HepG2 (cell line): ENCODE results near the gene KAZN. TPM values are rescaled to one million over a fixed set of nuclear protein-coding genes. Genes with fewer than 3 reads are reported as not detected.

Experiments used
- ATAC-seq: fragments of 200-7000 bp; cut with Tn5 transposase; 3 replicates; pipeline ENCODE4 v1.9.1; 2020; ENCODE audit warnings: mild to moderate bottlenecking, moderate library complexity
- BruUV-seq: library from RNA; stranded (reverse); fragments of 400-500 nt; replicated peaks from 2 replicates; lab custom pipeline; 2021; lab: Mats Ljungman, UMichigan
- CTCF ChIA-PET: fragments of 300-600 bp; formaldehyde crosslinking; extraction: SDS; loops from one replicate; lab custom pipeline; 2021; ENCODE audit warnings: low total read pairs, inconsistent platforms, low intra/inter-chr PET ratio; lab: Yijun Ruan, JAX
- POLR2A ChIA-PET: fragments of 350-600 bp; sonication (Branson Sonifier 250); formaldehyde crosslinking; loops from one replicate; lab custom pipeline; 2020; ENCODE audit warnings: antibody characterized with exemption, inconsistent platforms; lab: Yijun Ruan, JAX
- DNase-seq: peaks from one replicate; pipeline ENCODE4 v3.0.0-alpha.2; 2015; ENCODE audit warnings: low spot score
- FAIRE-seq: peaks from 3 replicates; lab custom pipeline; 2011; peaks lifted over from hg19 to GRCh38; lab: Jason Lieb, UNC
- H2AFZ ChIP-seq: one replicate; pipeline ENCODE4 v1.6.1; 2011; ENCODE audit warnings: low read length, inconsistent platforms
- H3K27ac ChIP-seq: fragments of 300-600 bp; 3 replicates; pipeline ENCODE4 v1.8.0; 2011; ENCODE audit warnings: mixed run types, mild to moderate bottlenecking, mixed read lengths, low read length, inconsistent platforms; ENCODE audit not compliant: insufficient read depth; ENCODE audit errors: extremely low read length
- H3K27me3 ChIP-seq, 2 experiments: fragments of 200-600 bp in 1 of 2; 2 replicates in 1 of 2; 3 replicates in 1 of 2; pipeline versions ENCODE4 v1.6.0 to v1.8.0; 2011; ENCODE audit warnings: low read length in 2 of 2, mild to moderate bottlenecking in 2 of 2, moderate library complexity in 2 of 2, inconsistent platforms in 1 of 2; ENCODE audit not compliant: insufficient read depth in 2 of 2, control insufficient read depth in 1 of 2
- H3K36me3 ChIP-seq, 2 experiments: fragments of 200-600 bp in 1 of 2; replicated peaks in 1 of 2; 2 replicates in 1 of 2; 3 replicates in 1 of 2; pipeline versions ENCODE4 v1.5.1 to v1.8.0; 2011; ENCODE audit warnings: low read length in 2 of 2, inconsistent platforms in 1 of 2; ENCODE audit not compliant: insufficient read depth in 2 of 2, control insufficient read depth in 1 of 2
- H3K4me1 ChIP-seq: 2 replicates; pipeline ENCODE4 v1.5.1; 2012; ENCODE audit warnings: low read length, inconsistent platforms; ENCODE audit not compliant: insufficient read depth
- H3K4me2 ChIP-seq: 2 replicates; pipeline ENCODE4 v1.6.0; 2011; ENCODE audit warnings: low read depth, low read length, inconsistent platforms
- H3K4me3 ChIP-seq, 3 experiments: fragments of 200-600 bp in 1 of 3; sonication (generic), shearing (Covaris generic) in 1 of 3; replicated peaks in 1 of 3; 2 replicates each; pipeline ENCODE4 v1.5.1; 2011 to 2016; ENCODE audit warnings: low read length in 3 of 3, inconsistent platforms in 2 of 3, low read depth in 2 of 3, mild to moderate bottlenecking in 2 of 3, control low read depth in 1 of 3, mixed read lengths in 1 of 3; ENCODE audit not compliant: insufficient read depth in 1 of 3
- H3K79me2 ChIP-seq: one replicate; pipeline ENCODE4 v1.6.1; 2011; ENCODE audit warnings: low read length, inconsistent platforms; ENCODE audit not compliant: insufficient read depth
- H3K9ac ChIP-seq: 2 replicates; pipeline ENCODE4 v1.6.0; 2011; ENCODE audit warnings: mild to moderate bottlenecking, low read depth, low read length, inconsistent platforms; ENCODE audit not compliant: insufficient read depth
- H3K9me3 ChIP-seq: 2 replicates; pipeline ENCODE4 v1.5.1; 2012; ENCODE audit warnings: mild to moderate bottlenecking, low read length
- H4K20me1 ChIP-seq: 2 replicates; pipeline ENCODE4 v1.6.0; 2011; ENCODE audit warnings: inconsistent platforms, mild to moderate bottlenecking, low read length, moderate library complexity; ENCODE audit not compliant: insufficient read depth
- AHR ChIP-seq: IDR thresholded peaks from 2 replicates; pipeline ENCODE4 v1.6.1; 2018; ENCODE audit warnings: missing genetic modification reagents, missing compliant biosample characterization
- ARNT2 ChIP-seq: sonication (generic); formaldehyde crosslinking; IDR thresholded peaks from 2 replicates; pipeline ENCODE4 v1.8.0; 2022; ENCODE audit warnings: mild to moderate bottlenecking, low read depth, missing genetic modification reagents, moderate library complexity
- CSRNP2 ChIP-seq: sonication (generic); formaldehyde crosslinking; conservative IDR thresholded peaks from 2 replicates; pipeline ENCODE4 v1.8.0; 2022; ENCODE audit warnings: low read depth, missing genetic modification reagents
- FOXA1 ChIP-seq, 2 experiments: fragments of 450-650 bp in 1 of 2; sonication (generic) in 1 of 2; formaldehyde crosslinking in 1 of 2; IDR thresholded peaks; 2 replicates each; pipeline versions ENCODE4 v1.4.0 to v1.6.1; 2016 to 2020; ENCODE audit warnings: missing genetic modification reagents in 1 of 2
- HBP1 ChIP-seq: IDR thresholded peaks from 2 replicates; pipeline ENCODE4 v1.6.1; 2016; ENCODE audit warnings: low read depth, control low read depth
- NFE2L2 ChIP-seq: fragments of 150-350 bp; IDR thresholded peaks from 2 replicates; pipeline ENCODE4 v1.6.1; 2014; ENCODE audit warnings: low read length
- NFRKB ChIP-seq: fragments of 450-650 bp; IDR thresholded peaks from 2 replicates; pipeline ENCODE4 v1.6.1; 2017
- RARG ChIP-seq: sonication (generic); formaldehyde crosslinking; IDR thresholded peaks from 2 replicates; pipeline ENCODE4 v1.4.0; 2020; ENCODE audit warnings: low read depth, mild to moderate bottlenecking, missing genetic modification reagents
- SIX1 ChIP-seq: sonication (generic); formaldehyde crosslinking; IDR thresholded peaks from 2 replicates; pipeline ENCODE4 v1.4.0; 2020; ENCODE audit warnings: missing genetic modification reagents, borderline replicate concordance
- TAF1 ChIP-seq: sonication (generic); formaldehyde crosslinking; IDR thresholded peaks from 2 replicates; pipeline ENCODE4 v1.4.0; 2020; ENCODE audit warnings: missing genetic modification reagents
- ZBTB49 ChIP-seq: sonication (generic); formaldehyde crosslinking; IDR thresholded peaks from 2 replicates; pipeline ENCODE4 v1.4.0; 2020; ENCODE audit warnings: missing genetic modification reagents, borderline replicate concordance
- ZIK1 ChIP-seq: sonication (generic); formaldehyde crosslinking; IDR thresholded peaks from 2 replicates; pipeline ENCODE4 v1.5.0; 2020; ENCODE audit warnings: mild to moderate bottlenecking, low read depth, missing genetic modification reagents, borderline replicate concordance
- ZNF20 ChIP-seq: sonication (generic); formaldehyde crosslinking; IDR thresholded peaks from 2 replicates; pipeline ENCODE4 v1.4.0; 2020; ENCODE audit warnings: mild to moderate bottlenecking, moderate library complexity, missing genetic modification reagents
- ZNF331 ChIP-seq: sonication (generic); formaldehyde crosslinking; IDR thresholded peaks from 2 replicates; pipeline ENCODE4 v1.4.0; 2020; ENCODE audit warnings: missing genetic modification reagents
- ZNF7 ChIP-seq: IDR thresholded peaks from 2 replicates; pipeline ENCODE4 v1.6.1; 2016; ENCODE audit warnings: missing biosample characterization, missing genetic modification reagents
- ZSCAN29 ChIP-seq: sonication (generic); formaldehyde crosslinking; conservative IDR thresholded peaks from 2 replicates; pipeline ENCODE4 v1.4.0; 2020; ENCODE audit warnings: mild to moderate bottlenecking, missing genetic modification reagents
- WGBS: methylation state at CpG from one replicate; pipeline ENCODE4 v1.1.6; 2017; ENCODE audit warnings: low lambda C conversion rate; 5-methylcytosine and 5-hydroxymethylcytosine counted together
- in situ Hi-C: cut with HindIII; loops from 2 replicates; pipeline ENCODE4 v1.10.0; 2017; ENCODE audit warnings: low pct_unique_long_range_greater_than_20kb; ENCODE audit not compliant: extremely low pct_ligation_motif_present
- intact Hi-C: fragments of 100-400 bp; cut with micrococcal nuclease; formaldehyde crosslinking; loops from one replicate; pipeline ENCODE4 v1.10.0; 2022; ENCODE audit not compliant: unreplicated experiment
- polyA plus RNA-seq, 8 experiments: library from polyadenylated mRNA; depleted of rRNA in 3 of 8; stranded (reverse) in 7 of 8; unstranded in 1 of 8; fragments of >200 nt; fragmentation: Illumina TruSeq in 4 of 8; extraction: Trizol in 4 of 8; gene quantifications; 2 replicates each; pipeline versions ENCODE4 v1.2.1 to v1.2.3, GENCODE V29; 2011 to 2016; ENCODE audit warnings: low read depth in 4 of 8, missing spikeins in 1 of 8, mixed read lengths in 1 of 8; ENCODE audit not compliant: insufficient read depth in 1 of 8
- total RNA-seq, 5 experiments: library from RNA; depleted of rRNA; stranded (reverse); fragments of >200 nt; fragmentation: Illumina TruSeq; extraction: Trizol; gene quantifications; 2 replicates each; pipeline ENCODE4 v1.2.3, GENCODE V29; 2016; ENCODE audit warnings: low read depth in 1 of 5
- TF ChIP-seq, protein P1 (sequence below): IDR thresholded peaks from 2 replicates; pipeline ENCODE4 v1.6.1; 2016; ENCODE audit warnings: missing compliant biosample characterization, missing genetic modification reagents, borderline replicate concordance

KAZN gene
- total and polyA plus RNA-seq, 2 of the 13 experiments (the other 11 are each of a cell fraction or from before 2014, with no cell fraction given), result 10.4 to 13.5 TPM

GRCh38 chr1:14740016-14740415 lies 141.5 kb downstream of the KAZN start (continued):
- TF ChIP-seq TAF1 (CRISPR knock-in tag) (no peak), HBP1 (CRISPR knock-in tag) (no peak), CSRNP2 (no peak), ZNF7 (CRISPR knock-in tag) (no peak), RARG (CRISPR knock-in tag) (no peak), ZNF20 (CRISPR knock-in tag) (no peak), ZNF331 (CRISPR knock-in tag) (no peak)

- Histone ChIP-seq H3K4me3 (no peak overlapping the region), H3K9me3 (no peaks in the 10 kb centered on the region), H3K4me2 (no peak overlapping the region), H3K27ac (no peak overlapping the region), H3K9ac (no peak overlapping the region), H3K36me3 (no peaks in the 10 kb centered on the region), H2AFZ (no peak overlapping the region), H3K4me1 (no peaks in the 10 kb centered on the region), H3K79me2 (no peaks in the 10 kb centered on the region), H3K27me3 (peaks cover 0 to 59% of the 10 kb centered on the region in 2 experiments; a peak in 3 of 5 replicates), H4K20me1 (no peaks in the 10 kb centered on the region)
- ChIA-PET CTCF (no interaction called here), POLR2A (no interaction called here)
- no TSS peak for BruUV-seq
- in situ Hi-C loops, result no loop called here
- FAIRE-seq (no peak), ATAC-seq (no peak), DNase-seq (no peak)
- 0% methylated on average over 1 of the region's 5 CpGs for WGBS
- intact Hi-C loops, result no loop called here
- TF ChIP-seq ZIK1, result no peak
- no peak for TF ChIP-seq CSRNP2
- TF ChIP-seq AHR (CRISPR knock-in tag), result no peak
- no peak for TF ChIP-seq FOXA1 (IDR thresholded peaks at IDR 0.05)
- TF ChIP-seq FOXA1 (CRISPR knock-in tag; IDR thresholded peaks at IDR 0.05), result no peak
- no peak for TF ChIP-seq ARNT2
- no peak for TF ChIP-seq NFRKB
- TF ChIP-seq, protein P1, sequence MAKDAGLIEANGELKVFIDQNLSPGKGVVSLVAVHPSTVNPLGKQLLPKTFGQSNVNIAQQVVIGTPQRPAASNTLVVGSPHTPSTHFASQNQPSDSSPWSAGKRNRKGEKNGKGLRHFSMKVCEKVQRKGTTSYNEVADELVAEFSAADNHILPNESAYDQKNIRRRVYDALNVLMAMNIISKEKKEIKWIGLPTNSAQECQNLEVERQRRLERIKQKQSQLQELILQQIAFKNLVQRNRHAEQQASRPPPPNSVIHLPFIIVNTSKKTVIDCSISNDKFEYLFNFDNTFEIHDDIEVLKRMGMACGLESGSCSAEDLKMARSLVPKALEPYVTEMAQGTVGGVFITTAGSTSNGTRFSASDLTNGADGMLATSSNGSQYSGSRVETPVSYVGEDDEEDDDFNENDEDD, result no peak
- no peak for TF ChIP-seq SIX1 (CRISPR knock-in tag)
- TF ChIP-seq ZBTB49 (CRISPR knock-in tag), result no peak
- TF ChIP-seq NFE2L2, result no peak
- no peak for TF ChIP-seq ZSCAN29 (CRISPR knock-in tag)
These were observed 142.6 kb downstream of the KAZN start for GRCh38 chr1:14741082-14741481.
